Measurements from ENCODE around the gene SFRP5. TPM values are rescaled to one million over a fixed set of nuclear protein-coding genes. Genes with fewer than 3 reads are reported as not detected.

Gene SFRP5
- total and polyA plus RNA-seq, 5 donors = 110 to 191 (median 148) TPM

GRCh38 chr10:97719602-97720001 lies 52.2 kb downstream of the SFRP5 start:
- intact Hi-C loops (cut with DNase I) = no loop called here
- Histone ChIP-seq H3K27me3 (ENCODE audit: control insufficient read depth, insufficient read depth) (no peaks in the 10 kb centered on the region), H3K4me3 (ENCODE audit: low read length) (no peak overlapping the region), H3K27ac (ENCODE audit: low read length) (no peak overlapping the region), H3K4me1 (ENCODE audit: control insufficient read depth, insufficient read depth, low read length) (peaks cover 10% of the 10 kb centered on the region), H3K9me3 (ENCODE audit: control insufficient read depth, low read length) (no peaks in the 10 kb centered on the region)
- no peak for ATAC-seq
- no peak for DNase-seq
- WGBS = 88% methylated on average over 2 of the region's 2 CpGs

- Histone ChIP-seq H3K4me3 (ENCODE audit: low read length) (no peak overlapping the region), H3K27ac (ENCODE audit: low read length) (no peak overlapping the region), H3K27me3 (ENCODE audit: control insufficient read depth, insufficient read depth) (no peaks in the 10 kb centered on the region), H3K4me1 (ENCODE audit: control insufficient read depth, insufficient read depth, low read length) (peaks cover 10% of the 10 kb centered on the region), H3K9me3 (ENCODE audit: control insufficient read depth, low read length) (no peaks in the 10 kb centered on the region)
- intact Hi-C loops (cut with DNase I) = no loop called here
- ATAC-seq = peak; percentile 17 to 20
- DNase-seq = peak in 2 of 3 donors; percentile 48 to 53
- WGBS = 34% methylated on average over 8 of the region's 8 CpGs
Measured at GRCh38 chr10:97718659-97719142, 53.1 kb downstream of the SFRP5 start.

- H3K4me1 ChIP-seq (ENCODE audit: control insufficient read depth, insufficient read depth, low read length) = peaks cover 11% of the 10 kb centered on the region
- 47% methylated on average over 6 of the region's 6 CpGs for WGBS
- ATAC-seq = no peak
- H3K9me3 ChIP-seq (ENCODE audit: control insufficient read depth, low read length) = no peaks in the 10 kb centered on the region
- H3K4me3 ChIP-seq (ENCODE audit: low read length) = no peak overlapping the region
- DNase-seq = peak in 1 of 3 donors; percentile 65
- peak overlapping the region; percentile 2 for H3K27ac ChIP-seq (ENCODE audit: low read length)
- intact Hi-C loops (cut with DNase I) = no loop called here
- H3K27me3 ChIP-seq (ENCODE audit: control insufficient read depth, insufficient read depth) = no peaks in the 10 kb centered on the region
Measured at GRCh38 chr10:97718178-97718577, 53.6 kb downstream of the SFRP5 start.

- H3K9me3 ChIP-seq (ENCODE audit: control insufficient read depth, low read length) = no peaks in the 10 kb centered on the region
- WGBS = 88% methylated on average over 7 of the region's 7 CpGs
- no peaks in the 10 kb centered on the region for H3K27me3 ChIP-seq (ENCODE audit: control insufficient read depth, insufficient read depth)
- ATAC-seq (no peak), DNase-seq (no peak)
- H3K27ac ChIP-seq (ENCODE audit: low read length) = no peak overlapping the region
- intact Hi-C loops (cut with DNase I) = no loop called here
- H3K4me1 ChIP-seq (ENCODE audit: control insufficient read depth, insufficient read depth, low read length) = peaks cover 14% of the 10 kb centered on the region
- no peak overlapping the region for H3K4me3 ChIP-seq (ENCODE audit: low read length)
Measured at GRCh38 chr10:97717627-97718026, 54.2 kb downstream of the SFRP5 start.

Other genes starting within 250 kb of the SFRP5 start
- gene ANKRD2, start 199.2 kb downstream of the SFRP5 start, total RNA-seq = 10 to 100 TPM in 3 of 4 donors, 1 to 10 TPM in 1; 9.9 to 19.3 (median 17.8) TPM
- gene ANKRD2, start 199.2 kb downstream of the SFRP5 start, polyA plus RNA-seq = 67.6 TPM
- gene HOGA1, start 187.6 kb downstream of the SFRP5 start, total RNA-seq = 10 to 100 TPM in 3 of 4 donors, 1 to 10 TPM in 1; 4.4 to 13.4 (median 11.7) TPM
- 15.0 TPM for gene HOGA1, start 187.6 kb downstream of the SFRP5 start, polyA plus RNA-seq
- gene C10orf62, start 182.3 kb downstream of the SFRP5 start, total RNA-seq = under 1 TPM in 3 of 4 donors, not detected in 1; 0.25 to 0.76 (median 0.31) TPM
- gene C10orf62, start 182.3 kb downstream of the SFRP5 start, polyA plus RNA-seq = 0.20 TPM
- gene MORN4, start 138.5 kb downstream of the SFRP5 start, total RNA-seq = 10 to 100 TPM; 10.1 to 11.7 (median 11.0) TPM
- gene MORN4, start 138.5 kb downstream of the SFRP5 start, polyA plus RNA-seq = 23.3 TPM
- 10 to 100 TPM; 11.7 to 14.7 (median 12.5) TPM for gene PI4K2A, start 131.3 kb downstream of the SFRP5 start, total RNA-seq
- gene PI4K2A, start 131.3 kb downstream of the SFRP5 start, polyA plus RNA-seq = 9.3 TPM
- 10 to 100 TPM; 12.2 to 23.1 (median 15.7) TPM for gene AVPI1, start 84.8 kb downstream of the SFRP5 start, total RNA-seq
- 15.4 TPM for gene AVPI1, start 84.8 kb downstream of the SFRP5 start, polyA plus RNA-seq
- gene MARVELD1, start 58.3 kb downstream of the SFRP5 start, total RNA-seq = 10 to 100 TPM; 17.3 to 27.8 (median 21.6) TPM
- gene MARVELD1, start 58.3 kb downstream of the SFRP5 start, polyA plus RNA-seq = 10.6 TPM
- gene ZFYVE27, start 34.9 kb downstream of the SFRP5 start, total RNA-seq = 10 to 100 TPM; 14.8 to 20.6 (median 17.7) TPM
- gene ZFYVE27, start 34.9 kb downstream of the SFRP5 start, polyA plus RNA-seq = 16.0 TPM
- 10 to 100 TPM in 1 of 4 donors, 1 to 10 TPM in 3; 4.1 to 11.7 (median 7.0) TPM for gene GOLGA7B, start 77.8 kb upstream of the SFRP5 start, total RNA-seq
- gene GOLGA7B, start 77.8 kb upstream of the SFRP5 start, polyA plus RNA-seq = 5.3 TPM